Osteoblast (primary cell): ENCODE results near the gene NECTIN2. TPM values are rescaled to one million over a fixed set of nuclear protein-coding genes. Genes with fewer than 3 reads are reported as not detected.

Experiments
- DNase-seq: peaks from one replicate; pipeline ENCODE4 v3.0.0; 2011; ENCODE audit warnings: low spot score, mixed read lengths; ENCODE audit not compliant: insufficient read length; ENCODE audit errors: missing footprints
- H2AFZ ChIP-seq: 2 replicates; pipeline ENCODE4 v1.6.0; 2011; ENCODE audit warnings: mild to moderate bottlenecking, low read length
- H3K27ac ChIP-seq: 2 replicates; pipeline ENCODE4 v1.5.1; 2011; ENCODE audit warnings: mild to moderate bottlenecking, low read depth, low read length, moderate library complexity
- H3K27me3 ChIP-seq: 2 replicates; pipeline ENCODE4 v1.6.0; 2012; ENCODE audit warnings: mild to moderate bottlenecking, control low read depth, inconsistent platforms, low read length, moderate library complexity; ENCODE audit not compliant: insufficient read depth
- H3K36me3 ChIP-seq: 2 replicates; pipeline ENCODE4 v1.5.1; 2011; ENCODE audit warnings: mild to moderate bottlenecking, low read length, control low read depth, moderate library complexity; ENCODE audit not compliant: insufficient read depth
- H3K4me1 ChIP-seq: 2 replicates; pipeline ENCODE4 v1.5.1; 2011; ENCODE audit warnings: mild to moderate bottlenecking, low read length, control low read depth, moderate library complexity; ENCODE audit not compliant: insufficient read depth
- H3K4me2 ChIP-seq: 2 replicates; pipeline ENCODE4 v1.6.0; 2011; ENCODE audit warnings: mild to moderate bottlenecking, low read length; ENCODE audit not compliant: insufficient read depth
- H3K4me3 ChIP-seq: fragments of 200-600 bp; sonication (generic); 3 replicates; pipeline ENCODE4 v1.5.1; 2012; ENCODE audit warnings: mild to moderate bottlenecking, low read length, inconsistent platforms; ENCODE audit not compliant: insufficient read depth
- H3K79me2 ChIP-seq: 2 replicates; pipeline ENCODE4 v1.6.0; 2012; ENCODE audit warnings: mild to moderate bottlenecking, low read length, control low read depth, inconsistent platforms; ENCODE audit not compliant: insufficient read depth
- H3K9me3 ChIP-seq: 2 replicates; pipeline ENCODE4 v1.5.1; 2011; ENCODE audit warnings: low read depth, low read length, control low read depth
- H4K20me1 ChIP-seq: 2 replicates; pipeline ENCODE4 v1.6.0; 2012; ENCODE audit warnings: mild to moderate bottlenecking, low read length, control low read depth; ENCODE audit not compliant: insufficient read depth
- total RNA-seq: library from RNA; depleted of rRNA; stranded (reverse); fragments of >200 nt; gene quantifications from 2 replicates; pipeline ENCODE4 v1.2.3, GENCODE V29; 2012
- TF ChIP-seq, protein P1 (sequence below): IDR thresholded peaks from 2 replicates; pipeline ENCODE4 v1.5.1; 2011; ENCODE audit warnings: mild to moderate bottlenecking, low read depth, low read length, moderate library complexity; ENCODE audit errors: extremely low read depth

The NECTIN2 gene
- 38.9 and 46.0 TPM in 2 replicates for total RNA-seq

DNA sequence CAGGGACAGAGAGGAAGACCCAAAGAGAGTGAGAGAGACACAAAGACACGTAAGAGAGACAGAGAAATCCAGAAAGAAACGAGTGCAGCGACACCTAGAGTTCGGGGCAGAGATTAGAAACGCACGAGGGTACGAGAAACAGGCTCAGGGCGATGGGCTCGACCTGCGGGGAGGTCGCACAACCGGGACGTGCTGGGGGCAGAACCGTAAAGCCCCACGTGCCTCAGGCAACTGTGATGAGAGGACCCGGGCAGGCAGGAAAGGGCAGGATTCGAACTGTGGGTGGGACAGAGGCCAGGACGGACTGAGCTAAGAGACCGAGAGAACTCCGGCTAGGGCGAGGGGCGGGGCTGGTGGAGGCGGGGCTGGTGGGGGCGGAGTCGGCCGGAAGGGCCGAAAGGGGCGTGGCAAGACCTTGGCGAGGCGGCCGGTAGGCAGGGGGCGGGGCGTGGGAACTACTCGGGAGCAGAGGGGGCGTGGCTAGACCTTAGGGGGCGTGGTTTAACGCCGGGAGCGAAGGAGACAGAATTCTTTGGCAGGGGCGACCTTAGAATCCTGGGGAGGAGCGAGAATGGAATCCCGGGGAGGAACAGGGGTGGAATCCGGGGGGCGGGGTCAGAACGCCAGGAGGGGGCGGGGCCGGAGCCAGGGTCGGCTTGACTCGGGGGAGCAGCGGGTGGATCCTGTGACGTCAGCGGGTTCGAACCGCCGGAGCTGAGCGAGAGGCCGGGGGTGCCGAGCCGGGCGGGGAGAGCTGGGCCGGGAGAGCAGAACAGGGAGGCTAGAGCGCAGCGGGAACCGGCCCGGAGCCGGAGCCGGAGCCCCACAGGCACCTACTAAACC lies at the start of gene NECTIN2:
NECTIN2 (plus strand) TSS at position 686 of the 843 bp plus-strand sequence. CDS start 229 bp downstream, outside the sequence.
- H3K27me3 ChIP-seq: no peaks in the 10 kb centered on the region
- H2AFZ ChIP-seq: peak within 1 kb of the TSS; percentile 100
- peak within 1 kb of the TSS; percentile 99 for H3K4me2 ChIP-seq
- H3K4me3 ChIP-seq: peak within 1 kb of the TSS; percentile 98
- TF ChIP-seq, protein P1, sequence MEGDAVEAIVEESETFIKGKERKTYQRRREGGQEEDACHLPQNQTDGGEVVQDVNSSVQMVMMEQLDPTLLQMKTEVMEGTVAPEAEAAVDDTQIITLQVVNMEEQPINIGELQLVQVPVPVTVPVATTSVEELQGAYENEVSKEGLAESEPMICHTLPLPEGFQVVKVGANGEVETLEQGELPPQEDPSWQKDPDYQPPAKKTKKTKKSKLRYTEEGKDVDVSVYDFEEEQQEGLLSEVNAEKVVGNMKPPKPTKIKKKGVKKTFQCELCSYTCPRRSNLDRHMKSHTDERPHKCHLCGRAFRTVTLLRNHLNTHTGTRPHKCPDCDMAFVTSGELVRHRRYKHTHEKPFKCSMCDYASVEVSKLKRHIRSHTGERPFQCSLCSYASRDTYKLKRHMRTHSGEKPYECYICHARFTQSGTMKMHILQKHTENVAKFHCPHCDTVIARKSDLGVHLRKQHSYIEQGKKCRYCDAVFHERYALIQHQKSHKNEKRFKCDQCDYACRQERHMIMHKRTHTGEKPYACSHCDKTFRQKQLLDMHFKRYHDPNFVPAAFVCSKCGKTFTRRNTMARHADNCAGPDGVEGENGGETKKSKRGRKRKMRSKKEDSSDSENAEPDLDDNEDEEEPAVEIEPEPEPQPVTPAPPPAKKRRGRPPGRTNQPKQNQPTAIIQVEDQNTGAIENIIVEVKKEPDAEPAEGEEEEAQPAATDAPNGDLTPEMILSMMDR: peak; percentile 85
- peaks cover 31% of the 10 kb centered on the region for H4K20me1 ChIP-seq
- no peaks in the 10 kb centered on the region for H3K36me3 ChIP-seq
- DNase-seq: peak; percentile 100
- peaks cover 47% of the 10 kb centered on the region for H3K79me2 ChIP-seq
- peak within 1 kb of the TSS; percentile 94 for H3K27ac ChIP-seq
- H3K9me3 ChIP-seq: no peaks in the 10 kb centered on the region
- H3K4me1 ChIP-seq: peaks cover 25% of the 10 kb centered on the region

DNA sequence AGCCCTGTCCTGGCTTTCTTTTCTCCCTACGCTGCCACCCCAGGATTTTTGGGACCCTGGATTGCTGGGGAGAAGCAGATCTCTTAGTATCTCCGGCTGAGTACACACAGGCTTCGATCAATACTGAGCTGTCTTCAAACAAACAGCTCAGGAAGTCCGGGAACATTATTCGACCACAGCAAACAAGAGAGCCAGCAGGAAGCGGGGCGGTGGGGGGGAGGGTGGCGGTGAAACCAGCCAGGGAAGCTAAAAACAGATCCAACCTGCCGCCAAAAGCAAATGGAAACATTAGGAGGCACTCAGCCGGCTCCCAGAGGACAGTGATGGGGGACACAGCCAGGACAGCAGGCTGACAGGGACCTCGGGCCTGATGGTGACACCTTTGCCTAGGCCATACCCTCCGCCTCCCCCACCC lies 49.4 kb upstream of the NECTIN2 start:
- peak overlapping the region; percentile 35 for H2AFZ ChIP-seq
- H3K4me2 ChIP-seq: no peak overlapping the region
- TF ChIP-seq, protein P1: no peak
- H3K4me3 ChIP-seq: no peak overlapping the region
- no peaks in the 10 kb centered on the region for H3K79me2 ChIP-seq
- no peaks in the 10 kb centered on the region for H3K4me1 ChIP-seq
- H3K27me3 ChIP-seq: no peaks in the 10 kb centered on the region
- no peaks in the 10 kb centered on the region for H4K20me1 ChIP-seq
- H3K36me3 ChIP-seq: no peaks in the 10 kb centered on the region
- peak; percentile 83 for DNase-seq
- H3K9me3 ChIP-seq: no peaks in the 10 kb centered on the region
- H3K27ac ChIP-seq: no peak overlapping the region

GRCh38 chr19:44799627-44800346 lies 46.3 kb upstream of the NECTIN2 start:
- DNase-seq: peak; percentile 42
- H3K4me1 ChIP-seq: no peaks in the 10 kb centered on the region
- H3K9me3 ChIP-seq: no peaks in the 10 kb centered on the region
- no peaks in the 10 kb centered on the region for H3K27me3 ChIP-seq
- no peaks in the 10 kb centered on the region for H4K20me1 ChIP-seq
- no peak overlapping the region for H3K27ac ChIP-seq
- no peak overlapping the region for H3K4me3 ChIP-seq
- no peak overlapping the region for H2AFZ ChIP-seq
- TF ChIP-seq, protein P1: no peak
- H3K4me2 ChIP-seq: no peak overlapping the region
- H3K79me2 ChIP-seq: no peaks in the 10 kb centered on the region
- H3K36me3 ChIP-seq: no peaks in the 10 kb centered on the region

DNA sequence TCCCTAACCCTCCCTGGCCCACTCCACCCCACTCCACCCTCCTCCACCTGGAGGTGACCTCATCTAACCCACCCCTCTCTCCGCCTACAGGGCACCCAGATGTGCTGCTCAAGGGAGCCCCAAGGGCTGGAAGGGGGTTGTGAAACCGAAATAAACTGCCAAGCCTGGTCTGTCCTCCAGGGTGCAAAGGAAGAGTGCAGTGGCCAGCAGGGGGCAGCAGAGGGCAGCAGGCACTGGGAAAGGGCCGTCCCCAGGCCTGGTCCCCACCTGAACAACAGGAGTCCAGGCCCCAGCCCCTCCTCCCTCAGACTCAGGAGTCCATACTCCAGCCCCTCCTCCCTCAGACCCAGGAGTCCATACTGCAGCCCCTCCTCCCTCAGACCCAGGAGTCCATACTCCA lies 45.6 kb upstream of the NECTIN2 start:
- Histone ChIP-seq H3K79me2 (no peaks in the 10 kb centered on the region), H3K36me3 (no peaks in the 10 kb centered on the region), H3K4me2 (no peak overlapping the region), H3K4me1 (no peaks in the 10 kb centered on the region), H2AFZ (no peak overlapping the region), H3K27ac (no peak overlapping the region), H4K20me1 (no peaks in the 10 kb centered on the region), H3K4me3 (no peak overlapping the region), H3K9me3 (no peaks in the 10 kb centered on the region), H3K27me3 (no peaks in the 10 kb centered on the region)
- DNase-seq: peak; percentile 98
- TF ChIP-seq, protein P1: peak; percentile 85
